GM18502 (cell line): Measurements from ENCODE around the gene RAB25.
"Not testable (repeated sequence)": the region's sequence is repeated elsewhere in the genome, so short reads cannot be mapped to it uniquely, and the experiment has no call there.

Experiments used
- ATAC-seq: cut with Tn5 transposase; IDR thresholded peaks from one replicate; pipeline ENCODE4 v1.9.1; 2021; ENCODE audit warnings: mild to moderate bottlenecking; ENCODE audit not compliant: unreplicated experiment, poor library complexity

The RAB25 gene

GRCh38 chr1:156054500-156055280 is 6.3 kb upstream of the RAB25 start, which contains the start of gene LAMTOR2:
Gene LAMTOR2 (plus strand): TSS chr1:156054782. CDS start chr1:156054890, 108 bp downstream.
- ATAC-seq: peak; percentile 69

GRCh38 chr1:156055281-156056048 is 5.5 kb upstream of the RAB25 start:
- ATAC-seq: no peak

GRCh38 chr1:156056326-156056849 is 4.6 kb upstream of the RAB25 start:
- ATAC-seq: no peak

- no peak for ATAC-seq
These were observed 1.2 kb downstream of the RAB25 start for GRCh38 chr1:156062189-156062588.

- no peak for ATAC-seq
These were observed 3.0 kb downstream of the RAB25 start for GRCh38 chr1:156063997-156064285.

- ATAC-seq: no peak
These were observed 3.7 kb downstream of the RAB25 start for GRCh38 chr1:156064615-156065014.

- ATAC-seq: no peak
These were observed 4.3 kb downstream of the RAB25 start for GRCh38 chr1:156065212-156065611.

- ATAC-seq: no peak
These were observed 4.9 kb downstream of the RAB25 start for GRCh38 chr1:156065871-156066270.

- ATAC-seq: no peak
These were observed 6.3 kb downstream of the RAB25 start for GRCh38 chr1:156067262-156067661.

GRCh38 chr1:156069490-156070455 is 8.8 kb downstream of the RAB25 start:
- ATAC-seq: no peak

- no peak for ATAC-seq
These were observed 9.6 kb downstream of the RAB25 start for GRCh38 chr1:156070548-156070947.

- not testable (repeated sequence) for ATAC-seq
These were observed 10.4 kb downstream of the RAB25 start for GRCh38 chr1:156071332-156071816.

- no peak for ATAC-seq
These were observed 11.3 kb downstream of the RAB25 start for GRCh38 chr1:156072251-156072650.

GRCh38 chr1:156073110-156073687 is 12.2 kb downstream of the RAB25 start:
- no peak for ATAC-seq

- ATAC-seq: no peak
These were observed 12.8 kb downstream of the RAB25 start for GRCh38 chr1:156073740-156074139.

- no peak for ATAC-seq
These were observed 13.7 kb downstream of the RAB25 start for GRCh38 chr1:156074661-156075060.

GRCh38 chr1:156075162-156075561 is 14.2 kb downstream of the RAB25 start:
- no peak for ATAC-seq

GRCh38 chr1:156075775-156076204 is 14.8 kb downstream of the RAB25 start:
- ATAC-seq: no peak

- no peak for ATAC-seq
These were observed 15.9 kb downstream of the RAB25 start for GRCh38 chr1:156076609-156077429.
